DMS153 treated with DMSO at 0.1 percent for 48 hours (cell line): ENCODE data around the gene IGSF3.
"Not testable (repeated sequence)": the region's sequence is repeated elsewhere in the genome, so short reads cannot be mapped to it uniquely, and the experiment has no call there.

ENCODE experiments used
- DNase-seq: peaks from one replicate; lab custom pipeline; 2025; ENCODE audit not compliant: unreplicated experiment; lab: John Stamatoyannopoulos, UW

IGSF3 gene

DNA sequence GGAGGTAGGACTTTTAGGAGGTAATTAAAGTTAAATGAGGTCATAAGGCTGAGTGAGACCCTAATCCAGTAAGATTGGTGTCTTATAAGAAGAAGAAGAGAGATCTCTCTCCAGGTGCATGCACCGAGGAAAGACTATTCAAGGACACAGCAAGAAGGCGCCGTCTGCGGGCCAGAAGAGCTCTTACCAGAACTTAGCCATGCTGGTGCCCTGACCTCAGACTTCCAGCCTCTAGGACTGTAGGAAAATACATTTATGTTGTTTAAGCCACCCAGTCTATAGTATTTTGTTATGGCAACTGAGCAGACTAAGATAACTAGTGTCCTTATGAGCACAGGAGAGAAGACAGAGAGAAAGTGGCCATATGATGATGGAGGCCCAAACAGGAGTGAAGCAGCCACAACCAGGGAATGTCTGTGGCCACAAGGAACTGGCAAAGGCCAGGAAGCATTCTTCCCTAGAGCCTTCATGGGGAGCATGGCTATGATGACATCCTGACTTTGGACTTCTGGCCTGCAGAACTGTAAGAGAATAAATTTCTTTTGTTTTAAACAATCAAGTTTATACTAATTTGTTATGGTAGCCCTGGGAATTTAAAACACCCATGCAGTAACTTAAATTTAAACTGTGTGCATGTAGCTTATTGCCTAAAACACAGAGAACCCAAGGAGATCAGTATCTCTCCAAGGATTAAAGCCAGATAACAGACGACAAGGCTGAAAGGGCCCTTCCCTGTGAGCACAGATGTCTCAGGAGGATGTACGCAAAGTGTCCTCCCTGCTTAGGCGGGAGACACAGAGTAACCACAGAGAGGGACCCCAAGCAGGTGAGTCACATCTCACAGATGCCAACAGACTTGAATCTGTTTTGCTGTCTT, 86.8 kb downstream of the IGSF3 start:
- DNase-seq, result no peak

DNA sequence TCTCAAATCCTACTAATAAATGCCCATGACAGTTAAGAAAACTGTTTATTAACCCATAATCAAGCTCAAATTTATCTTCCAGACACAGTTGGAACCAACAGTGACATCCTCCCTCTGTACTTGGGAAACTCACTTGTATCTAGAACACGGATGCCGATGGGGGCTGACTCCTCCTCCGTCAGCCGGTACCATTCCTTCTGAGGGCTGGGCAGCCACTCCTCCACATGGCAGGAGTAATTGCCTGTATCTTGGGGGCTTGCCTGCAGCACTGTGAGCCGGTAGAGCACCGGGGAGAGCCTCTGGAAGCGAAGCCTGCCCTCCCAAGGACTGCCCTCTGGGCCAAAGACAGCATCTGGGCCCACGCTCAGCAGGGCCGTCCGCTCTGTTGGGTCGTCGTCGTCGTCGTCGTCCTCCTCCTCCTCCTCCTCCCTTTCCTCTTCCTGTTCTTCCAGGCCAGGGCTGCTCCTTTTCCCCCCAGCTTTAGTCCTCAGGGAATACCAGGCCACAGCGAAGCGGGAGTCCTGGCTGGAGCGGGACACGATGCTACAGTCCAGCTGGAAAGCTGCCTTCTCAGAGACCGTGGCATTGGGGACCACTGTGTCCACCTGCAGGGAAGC, 88.2 kb downstream of the IGSF3 start:
- no peak for DNase-seq

DNA sequence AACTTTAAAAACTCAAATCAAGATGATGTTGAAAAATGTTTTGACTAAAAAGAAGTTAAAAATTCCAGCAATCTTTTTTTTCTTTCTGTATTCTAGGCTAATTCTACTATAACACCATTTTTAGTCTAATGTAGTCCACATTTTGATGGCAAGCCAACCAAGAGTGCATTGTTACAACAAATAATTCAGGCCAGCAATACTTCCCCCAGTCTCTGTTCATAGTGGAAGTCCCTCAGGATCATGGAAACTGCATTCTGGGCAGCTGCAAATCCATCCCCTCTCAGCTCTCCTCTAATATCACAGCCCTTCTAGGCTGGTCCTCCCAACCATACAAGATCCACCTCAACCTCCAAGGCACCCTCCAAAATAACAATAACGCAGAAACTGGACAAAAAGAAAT, 89.0 kb downstream of the IGSF3 start:
- DNase-seq, result no peak

DNA sequence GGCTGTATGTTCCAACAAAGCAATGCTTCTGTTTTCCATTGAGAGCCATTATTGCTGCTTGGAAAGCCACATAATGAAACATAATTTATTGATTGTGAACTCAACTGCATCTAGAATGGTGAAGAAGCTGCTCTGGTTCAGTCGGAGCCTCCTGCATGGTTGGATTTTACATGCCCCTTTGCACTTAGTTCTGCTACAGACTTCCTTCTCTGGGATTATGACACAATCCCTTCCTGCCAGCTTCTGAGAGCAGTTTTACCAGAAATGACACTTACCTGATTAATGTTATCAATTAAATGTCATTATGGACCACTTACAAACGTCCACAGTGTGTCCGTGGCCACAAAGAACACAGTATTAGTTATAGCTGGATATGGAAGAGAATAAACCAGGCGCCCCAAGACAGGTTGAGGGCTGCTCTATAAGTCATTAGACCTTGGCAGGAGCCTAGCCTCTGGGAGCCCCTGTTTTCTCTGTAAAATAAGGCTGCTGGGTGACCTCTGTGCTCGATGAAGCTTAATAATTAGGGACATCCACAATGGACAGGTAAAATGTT, 89.7 kb downstream of the IGSF3 start:
- no peak for DNase-seq

DNA sequence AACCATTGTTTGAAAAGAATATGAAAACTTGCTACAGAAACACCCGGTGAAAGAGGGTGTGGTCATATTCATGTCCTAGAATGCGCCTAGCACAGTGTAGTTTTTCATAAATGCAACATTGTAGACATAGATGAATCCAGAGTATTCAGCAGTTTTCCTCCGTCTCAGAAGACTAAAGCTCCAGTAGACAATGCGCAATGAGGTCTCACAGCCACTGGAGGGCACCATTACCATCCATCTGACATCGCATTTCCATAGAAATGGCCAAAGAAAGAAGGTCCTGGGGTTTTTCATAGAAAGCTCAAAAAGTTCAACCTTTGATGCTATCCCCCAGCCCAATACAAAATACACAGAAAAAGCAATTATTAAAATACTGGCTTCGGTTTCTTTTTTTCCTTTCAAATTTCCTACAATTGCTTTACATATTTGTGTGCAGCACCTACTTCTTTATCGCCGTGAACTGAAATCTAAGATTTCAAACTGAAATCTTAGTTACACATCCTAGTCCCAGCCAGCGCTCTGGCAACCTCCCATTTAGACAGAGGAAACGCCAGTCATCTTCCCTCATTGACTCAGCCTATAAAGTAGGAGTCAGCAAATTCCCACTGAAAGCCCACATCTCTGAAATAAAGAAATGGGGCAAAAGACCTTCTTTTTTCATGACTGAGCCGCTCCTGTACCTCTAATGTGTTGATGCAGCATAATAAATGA, 92.8 kb downstream of the IGSF3 start:
- peak; percentile 32 for DNase-seq

DNA sequence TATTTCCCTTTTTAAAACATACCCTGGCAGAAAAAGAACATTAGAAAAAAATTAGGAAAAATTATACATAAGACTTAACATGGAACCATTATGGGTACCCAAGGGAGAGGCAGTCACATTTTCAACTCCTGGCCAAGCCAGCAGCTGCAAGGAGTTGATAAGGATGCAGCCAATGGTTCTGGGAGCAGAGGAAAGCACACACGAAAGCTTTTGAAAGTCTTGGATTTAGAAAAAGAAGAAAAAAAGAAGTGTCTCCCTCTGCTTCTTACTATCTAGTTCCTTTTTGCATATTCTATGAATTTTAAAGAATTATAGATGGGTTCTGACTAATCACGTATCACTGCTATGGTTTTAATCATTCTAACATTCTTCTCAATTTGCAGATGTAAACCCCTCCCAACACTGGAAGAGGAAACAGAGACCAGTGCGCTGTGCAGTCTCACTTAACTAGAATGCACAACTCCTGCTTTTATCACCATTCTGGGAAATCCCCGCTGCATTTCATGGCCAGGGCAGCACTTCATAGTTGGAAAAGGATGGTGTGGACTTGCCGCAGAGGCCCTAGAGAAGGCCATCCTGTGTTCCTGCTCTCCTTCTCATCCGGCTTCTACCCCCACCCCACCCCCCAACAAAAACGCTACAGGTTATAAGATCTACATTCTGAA, 94.0 kb downstream of the IGSF3 start:
- no peak for DNase-seq

DNA sequence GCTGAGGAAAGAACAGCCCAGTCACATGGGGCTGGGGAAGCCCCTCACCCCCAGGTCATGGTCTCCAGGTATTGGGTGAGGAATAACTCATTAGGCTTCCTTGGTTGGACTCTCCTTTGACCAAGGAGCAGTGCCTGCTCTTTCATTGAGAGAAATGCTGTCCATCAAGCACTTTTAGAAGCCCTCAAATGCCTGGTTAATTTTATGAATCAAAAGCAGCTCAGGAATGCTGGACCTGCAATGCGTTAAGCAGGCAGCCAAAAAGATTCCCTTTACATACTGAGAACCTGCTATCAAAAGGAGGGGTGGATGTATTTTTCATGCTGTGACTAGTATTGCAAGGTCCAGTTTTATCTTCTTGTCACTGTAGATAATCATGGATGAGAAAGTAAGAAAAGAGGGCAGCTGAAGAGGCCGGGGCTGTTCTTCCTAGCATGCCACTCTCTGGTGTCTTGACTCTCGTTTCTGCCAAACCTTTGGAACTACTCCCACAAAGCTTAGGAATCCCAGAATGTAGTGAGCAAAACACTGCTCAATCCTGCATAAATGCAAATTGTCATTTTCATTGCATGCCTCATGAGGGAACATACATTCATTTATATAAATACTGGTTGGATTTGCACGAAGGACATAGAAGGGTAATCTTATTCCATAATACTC, 94.6 kb downstream of the IGSF3 start:
- no peak for DNase-seq

DNA sequence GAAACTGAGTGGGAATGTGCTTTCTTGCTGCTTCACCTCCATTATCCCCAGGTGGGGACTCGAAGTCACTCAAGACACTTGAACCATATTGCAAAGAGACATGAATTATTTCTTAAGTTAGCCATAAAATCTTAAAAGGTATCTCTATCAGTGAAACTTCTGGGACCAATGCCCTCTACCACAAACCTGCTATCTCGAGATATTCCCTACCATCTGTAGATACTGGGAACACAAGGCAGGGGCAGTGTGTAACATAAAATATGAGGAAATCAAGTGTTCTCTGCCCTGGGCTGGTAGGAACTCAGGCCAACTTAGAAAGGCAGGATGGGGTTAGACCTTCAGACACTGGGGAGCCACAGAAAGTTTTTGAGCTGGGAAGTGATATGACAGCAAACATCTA, 95.4 kb downstream of the IGSF3 start:
- DNase-seq, result no peak

DNA sequence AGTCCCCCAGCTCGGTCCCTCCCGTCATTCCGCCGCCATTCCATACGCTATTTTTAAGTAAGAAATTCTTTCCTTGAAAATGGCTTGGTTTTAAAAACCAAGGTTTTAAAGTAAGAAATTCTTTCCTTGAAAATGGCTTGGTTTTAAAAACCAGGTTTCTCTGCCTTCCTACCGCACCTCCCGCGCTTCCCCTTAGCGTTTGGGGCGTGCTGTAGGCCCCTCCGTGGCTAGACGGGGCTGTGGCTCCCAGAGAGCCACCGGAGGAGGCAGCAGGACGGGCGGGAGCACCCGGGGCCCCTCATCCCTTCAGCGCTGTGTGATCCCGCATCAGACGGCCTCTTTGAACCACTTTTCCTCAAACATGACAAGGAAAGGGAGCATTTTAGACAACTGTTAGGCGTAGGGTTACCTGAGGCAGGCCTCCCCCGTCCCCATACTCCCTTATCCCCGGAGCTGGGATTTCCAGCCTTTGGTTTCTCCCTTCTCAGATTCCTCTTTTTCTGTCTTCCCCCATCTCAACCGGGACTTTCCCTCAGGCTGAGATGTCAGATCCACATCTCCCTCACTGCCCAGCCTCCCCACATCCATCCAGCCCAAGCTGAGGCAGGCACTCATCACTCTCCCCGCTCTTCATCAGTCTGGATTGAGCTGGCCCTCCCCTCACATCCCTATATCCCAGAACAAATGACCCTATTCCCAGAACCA, 96.2 kb downstream of the IGSF3 start:
- no peak for DNase-seq

DNA sequence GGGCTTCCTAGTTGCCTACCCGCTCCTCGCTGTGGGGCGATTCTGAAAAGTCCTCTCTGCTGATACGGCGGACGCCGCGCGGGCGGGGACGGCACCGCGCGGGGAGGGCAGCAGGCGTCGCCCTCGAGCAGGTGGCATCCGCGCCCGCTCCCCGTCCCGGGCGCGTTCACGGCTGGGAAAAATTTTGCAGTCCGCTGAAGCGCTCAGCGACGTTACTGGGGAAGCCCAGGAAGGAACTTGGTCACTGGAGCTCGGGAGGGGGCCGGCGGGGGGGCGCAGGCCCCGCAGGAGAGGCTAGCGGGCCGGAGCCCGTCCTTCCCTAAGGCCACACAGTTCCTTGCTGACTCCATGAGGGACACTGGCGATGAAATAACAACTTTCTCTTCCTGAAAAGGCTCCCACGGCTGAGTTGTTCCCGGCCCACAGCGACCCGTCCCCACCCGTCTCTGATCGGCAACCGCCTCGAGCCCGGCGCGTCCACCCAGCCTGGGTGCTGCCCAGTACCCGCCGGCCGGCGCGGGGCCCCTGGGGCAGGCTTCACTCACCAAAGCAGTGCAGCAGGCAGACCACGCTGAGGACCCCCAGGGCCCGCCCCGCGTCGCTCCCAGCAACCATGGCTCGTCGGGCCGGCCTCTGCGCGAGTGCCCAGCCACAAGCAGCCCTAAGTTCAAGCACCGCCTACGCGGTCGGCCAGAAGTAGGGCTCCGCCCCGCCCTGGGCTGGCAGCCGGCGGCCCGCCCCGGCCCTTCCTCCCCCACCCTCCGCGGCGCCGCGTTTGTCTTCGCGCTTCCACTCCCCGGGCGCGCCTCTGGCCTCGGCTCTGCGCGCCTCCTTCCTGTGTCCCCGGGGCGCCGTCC, 96.9 kb downstream of the IGSF3 start, which contains the start of gene CD58:
TSS of gene CD58 (minus strand) at position 669 of the 857 bp plus-strand sequence. CDS start at position 615, 54 bp downstream.
- DNase-seq, result peak; percentile 65

DNA sequence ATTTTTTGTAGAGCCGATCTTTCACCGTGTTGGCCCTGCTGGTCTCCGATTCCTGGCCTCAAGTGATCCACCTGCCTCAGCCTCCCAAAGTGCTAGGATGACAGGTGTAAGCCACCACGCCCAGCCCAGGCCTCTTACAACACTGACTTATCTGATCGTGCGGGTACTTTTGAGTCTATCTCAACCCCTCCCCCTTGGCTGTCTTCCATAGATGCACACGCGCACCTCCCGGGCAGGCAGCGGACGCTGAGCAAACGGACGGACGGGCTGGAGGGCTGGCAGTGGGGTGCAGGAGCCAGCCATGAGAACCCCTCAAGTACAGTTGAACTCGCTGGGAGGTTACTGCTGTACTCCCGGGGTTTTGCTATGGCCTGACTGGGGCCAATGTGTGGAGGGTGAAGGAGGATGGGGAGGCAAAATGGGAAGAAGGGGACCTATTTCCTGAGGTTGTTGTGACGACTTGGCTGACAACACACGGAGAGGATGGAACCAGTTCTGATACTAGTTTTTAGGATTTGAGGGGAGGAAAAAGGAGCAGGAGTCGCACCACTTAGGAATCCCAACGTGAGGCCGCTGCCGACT, 97.7 kb downstream of the IGSF3 start:
- DNase-seq, result peak; percentile 63

DNA sequence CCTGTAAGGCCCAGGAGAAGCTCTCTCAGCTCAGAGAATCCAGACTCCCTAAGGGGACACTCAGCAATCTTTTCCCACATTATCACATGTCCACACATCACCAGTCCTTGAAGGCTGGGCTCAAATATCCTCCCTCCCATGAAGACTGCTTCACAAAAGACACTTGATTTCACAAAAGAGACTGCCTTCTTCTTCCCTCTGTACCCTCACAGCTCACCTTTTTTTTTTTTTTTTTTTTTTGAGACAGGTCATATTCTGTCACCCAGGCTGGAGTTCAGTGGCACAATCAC, 98.2 kb downstream of the IGSF3 start:
- no peak for DNase-seq

DNA sequence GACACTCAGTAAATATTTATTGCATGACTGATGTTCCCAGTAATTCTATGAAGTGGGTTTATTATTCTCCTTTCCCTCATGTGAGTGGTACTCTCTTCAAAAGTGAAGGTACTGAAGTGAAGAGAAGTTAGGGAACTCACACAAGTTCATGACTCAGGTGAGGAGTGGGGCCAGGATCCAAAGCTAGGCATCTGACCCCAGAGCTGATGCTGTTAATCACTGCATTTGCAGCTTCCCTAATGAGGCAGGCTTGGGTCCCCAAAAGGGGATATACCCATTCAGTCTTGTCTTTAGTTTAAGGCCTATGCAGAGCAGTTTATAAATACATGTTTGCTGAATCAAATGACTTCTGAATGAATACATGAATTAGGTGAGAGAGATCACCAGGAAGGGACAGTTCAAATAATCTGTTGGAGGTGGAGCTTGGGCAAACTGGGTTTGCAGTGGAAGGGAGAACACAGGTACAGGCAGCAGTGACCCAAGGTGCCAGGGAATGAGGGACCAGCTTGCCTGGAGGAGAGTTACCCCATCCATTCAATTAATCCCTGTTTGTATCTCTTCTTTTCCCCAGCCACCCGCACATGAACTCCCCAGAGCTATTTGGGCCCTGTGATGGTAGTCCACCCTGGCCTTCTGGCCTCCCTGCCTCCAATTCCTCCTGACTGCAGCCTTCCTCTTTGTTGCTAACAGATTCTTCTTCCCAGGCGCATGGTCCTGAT, 98.7 kb downstream of the IGSF3 start:
- no peak for DNase-seq

DNA sequence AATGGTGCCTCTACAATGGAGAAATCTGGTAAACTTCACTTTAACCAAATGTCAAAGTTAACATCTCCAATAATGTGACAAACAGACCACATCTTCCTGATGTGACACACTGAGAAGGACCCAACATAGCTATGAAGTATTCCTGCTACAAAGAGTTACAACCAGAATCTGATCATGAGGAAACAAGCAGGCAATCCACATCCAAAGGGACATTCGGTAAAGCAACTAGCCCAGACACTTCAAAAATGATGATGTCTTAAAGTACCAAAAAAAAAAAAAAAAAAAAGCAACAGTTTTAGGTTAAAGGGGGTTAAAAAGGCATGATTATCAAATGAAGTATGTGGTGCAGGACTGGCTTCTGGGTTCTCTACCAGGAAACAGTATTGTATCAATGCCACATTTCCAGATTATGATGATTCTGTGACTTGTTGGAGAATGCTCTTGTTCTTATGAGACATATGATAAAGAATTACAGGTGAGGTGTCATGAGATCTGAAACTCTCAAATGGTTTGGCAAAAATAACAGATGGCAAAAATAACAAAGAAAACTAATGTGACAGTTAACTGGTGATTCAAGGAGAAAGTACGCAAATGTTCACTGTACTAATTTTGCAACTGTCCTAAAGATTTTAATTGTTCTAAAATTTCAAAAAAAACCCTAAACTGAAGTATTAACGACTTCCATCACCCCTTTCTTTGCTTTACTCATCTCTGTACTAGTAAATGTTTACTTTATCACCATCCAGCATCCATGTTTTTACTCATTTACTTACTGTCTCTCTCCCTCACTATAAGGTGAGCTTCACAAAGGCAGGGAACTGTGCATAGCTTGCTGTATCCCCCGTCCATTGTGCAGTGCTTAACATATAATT, 99.5 kb downstream of the IGSF3 start:
- no peak for DNase-seq

DNA sequence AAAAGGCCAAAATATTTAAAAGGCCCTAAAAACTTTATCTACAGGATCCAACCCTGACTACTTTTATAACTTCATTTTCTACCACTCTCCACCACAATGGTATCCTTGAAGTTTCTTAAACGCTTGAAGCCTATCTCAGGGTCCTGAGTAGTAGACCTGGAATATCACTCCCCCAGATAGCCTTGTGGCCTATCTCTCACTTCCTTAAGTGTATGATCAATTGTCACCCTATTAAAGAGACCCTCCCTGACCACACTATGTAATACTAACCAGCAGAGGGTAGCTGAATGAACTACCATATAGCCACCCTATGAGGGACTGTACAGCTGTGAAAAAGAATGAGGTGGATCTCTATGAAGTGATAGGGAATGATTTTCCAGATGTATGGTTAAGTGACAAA, 102.3 kb downstream of the IGSF3 start:
- DNase-seq, result no peak

DNA sequence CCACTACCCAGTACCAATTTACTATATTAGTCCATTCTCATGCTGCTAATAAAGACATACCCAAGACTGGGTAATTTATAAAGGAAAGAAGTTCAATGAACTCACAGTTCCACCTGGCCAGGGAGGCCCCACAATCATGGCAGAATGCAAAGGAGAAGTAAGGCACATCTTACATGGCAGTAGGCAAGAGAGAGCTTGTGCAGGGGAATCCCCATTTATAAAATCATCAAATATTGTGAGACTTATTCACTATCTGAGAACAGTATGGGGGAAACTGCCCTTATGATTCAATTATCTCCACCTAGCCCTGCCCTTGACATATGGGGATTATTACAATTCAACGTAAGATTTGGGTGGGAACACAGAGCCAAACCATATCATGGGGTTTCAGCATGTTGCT, 103.1 kb downstream of the IGSF3 start:
- no peak for DNase-seq

DNA sequence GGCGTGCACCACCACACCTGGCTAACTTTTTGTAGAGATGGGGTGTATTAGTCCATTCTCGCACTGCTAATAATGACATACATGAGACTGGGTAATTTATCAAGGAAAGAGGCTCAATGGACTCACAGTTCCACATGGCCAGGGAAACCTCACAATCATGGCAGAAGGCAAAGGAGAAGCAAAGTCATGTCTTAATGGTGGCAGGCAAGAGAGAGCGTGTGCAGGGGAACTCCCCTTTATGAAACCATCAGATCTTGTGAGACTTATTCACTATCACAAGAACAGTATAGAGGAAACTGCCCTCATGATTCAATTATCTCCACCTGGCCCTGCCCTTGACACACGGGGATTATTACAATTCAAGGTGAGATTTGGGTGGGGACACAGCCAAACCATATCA, 105.1 kb downstream of the IGSF3 start:
- DNase-seq, result not testable (repeated sequence)
